NCI-H748 treated with DMSO at 0.1 percent for 48 hours (cell line): ENCODE measurements around the gene PRKCZ.
"Not testable (repeated sequence)": the region's sequence is repeated elsewhere in the genome, so short reads cannot be mapped to it uniquely, and the experiment has no call there.

Experiments
- DNase-seq: peaks from one replicate; lab custom pipeline; 2025; lab: John Stamatoyannopoulos, UW

PRKCZ gene

GRCh38 chr1:2135441-2135841, 85.2 kb downstream of the PRKCZ start:
- DNase-seq = no peak

GRCh38 chr1:2135941-2136340, 85.7 kb downstream of the PRKCZ start:
- no peak for DNase-seq

GRCh38 chr1:2136386-2137235, 86.4 kb downstream of the PRKCZ start:
- DNase-seq = no peak

GRCh38 chr1:2137257-2138121, 87.3 kb downstream of the PRKCZ start:
- no peak for DNase-seq

- not testable (repeated sequence) for DNase-seq
These were observed 88.9 kb downstream of the PRKCZ start for GRCh38 chr1:2139156-2139555.

- DNase-seq = no peak
These were observed 90.8 kb downstream of the PRKCZ start for GRCh38 chr1:2141025-2141424.

GRCh38 chr1:2143814-2144500, 93.7 kb downstream of the PRKCZ start:
- DNase-seq = no peak

GRCh38 chr1:2144501-2145090, 94.4 kb downstream of the PRKCZ start:
- no peak for DNase-seq

- DNase-seq = no peak
These were observed 96.0 kb downstream of the PRKCZ start for GRCh38 chr1:2145946-2146835.

- DNase-seq = no peak
These were observed 96.8 kb downstream of the PRKCZ start for GRCh38 chr1:2146836-2147517.

GRCh38 chr1:2147869-2148268, 97.7 kb downstream of the PRKCZ start:
- not testable (repeated sequence) for DNase-seq

GRCh38 chr1:2148691-2149090, 98.5 kb downstream of the PRKCZ start:
- no peak for DNase-seq

GRCh38 chr1:2150801-2151200, 100.6 kb downstream of the PRKCZ start:
- no peak for DNase-seq

GRCh38 chr1:2151252-2151651, 101.0 kb downstream of the PRKCZ start:
- DNase-seq = no peak

GRCh38 chr1:2151911-2152310, 101.7 kb downstream of the PRKCZ start:
- no peak for DNase-seq

GRCh38 chr1:2152954-2153353, 102.7 kb downstream of the PRKCZ start:
- no peak for DNase-seq

GRCh38 chr1:2154022-2154421, 103.8 kb downstream of the PRKCZ start:
- no peak for DNase-seq

- DNase-seq = no peak
These were observed 105.0 kb downstream of the PRKCZ start for GRCh38 chr1:2155147-2155598.

GRCh38 chr1:2155788-2156187, 105.6 kb downstream of the PRKCZ start:
- no peak for DNase-seq

- DNase-seq = no peak
These were observed 106.7 kb downstream of the PRKCZ start for GRCh38 chr1:2156866-2157265.
